ENCODE results near the gene GRIK2.

The GRIK2 gene

GRCh38 chr6:101811108-101811507 lies 417.6 kb downstream of the GRIK2 start:
- DNase-seq, result no peak

GRCh38 chr6:101816716-101817115 lies 423.2 kb downstream of the GRIK2 start:
- DNase-seq, result no peak

GRCh38 chr6:101818051-101818450 lies 424.5 kb downstream of the GRIK2 start:
- no peak for DNase-seq

GRCh38 chr6:101824551-101825345 lies 431.2 kb downstream of the GRIK2 start:
- no peak for DNase-seq

GRCh38 chr6:101826269-101826668 lies 432.8 kb downstream of the GRIK2 start:
- no peak for DNase-seq

- no peak for DNase-seq
These were observed 433.2 kb downstream of the GRIK2 start for GRCh38 chr6:101826678-101827077.

GRCh38 chr6:101830501-101831031 lies 437.1 kb downstream of the GRIK2 start:
- DNase-seq, result no peak

- DNase-seq, result no peak
These were observed 438.9 kb downstream of the GRIK2 start for GRCh38 chr6:101832371-101832770.

GRCh38 chr6:101840100-101840499 lies 446.6 kb downstream of the GRIK2 start:
- DNase-seq, result no peak

GRCh38 chr6:101845172-101845571 lies 451.7 kb downstream of the GRIK2 start:
- DNase-seq, result no peak

- DNase-seq, result no peak
These were observed 452.1 kb downstream of the GRIK2 start for GRCh38 chr6:101845621-101846020.

- no peak for DNase-seq
These were observed 454.2 kb downstream of the GRIK2 start for GRCh38 chr6:101847690-101848089.

GRCh38 chr6:101851911-101852310 lies 458.4 kb downstream of the GRIK2 start:
- DNase-seq, result no peak

GRCh38 chr6:101853231-101854085 lies 459.9 kb downstream of the GRIK2 start:
- DNase-seq, result no peak

- DNase-seq, result no peak
These were observed 482.9 kb downstream of the GRIK2 start for GRCh38 chr6:101876431-101876830.

- DNase-seq, result no peak
These were observed 485.2 kb downstream of the GRIK2 start for GRCh38 chr6:101878554-101879276.

- no peak for DNase-seq
These were observed 486.3 kb downstream of the GRIK2 start for GRCh38 chr6:101879782-101880181.

- DNase-seq, result no peak
These were observed 490.0 kb downstream of the GRIK2 start for GRCh38 chr6:101883505-101883904.

GRCh38 chr6:101887532-101887931 lies 494.0 kb downstream of the GRIK2 start:
- no peak for DNase-seq

GRCh38 chr6:101907356-101908217 lies 514.1 kb downstream of the GRIK2 start:
- no peak for DNase-seq

GRCh38 chr6:101909366-101909765 lies 515.9 kb downstream of the GRIK2 start:
- no peak for DNase-seq

- no peak for DNase-seq
These were observed 518.8 kb downstream of the GRIK2 start for GRCh38 chr6:101912311-101912710.
